IPS-15b (cell line): ENCODE results near the gene PRDM5.

Experiments
- H3K27me3 ChIP-seq: one replicate; pipeline ENCODE4 v1.6.1; 2013; ENCODE audit warnings: low read length; ENCODE audit not compliant: control insufficient read depth, insufficient read depth
- H3K36me3 ChIP-seq: one replicate; pipeline ENCODE4 v1.6.1; 2013; ENCODE audit warnings: low read length; ENCODE audit not compliant: control insufficient read depth, insufficient read depth
- H3K4me1 ChIP-seq: one replicate; pipeline ENCODE4 v1.6.1; 2013; ENCODE audit warnings: mild to moderate bottlenecking, low read length; ENCODE audit not compliant: control insufficient read depth, insufficient read depth
- H3K4me3 ChIP-seq: one replicate; pipeline ENCODE4 v1.5.1; 2013; ENCODE audit warnings: low read depth, low read length
- H3K9ac ChIP-seq: one replicate; pipeline ENCODE4 v1.6.1; 2013; ENCODE audit warnings: low read depth, mild to moderate bottlenecking, low read length
- H3K9me3 ChIP-seq: one replicate; pipeline ENCODE4 v1.6.1; 2013; ENCODE audit warnings: mild to moderate bottlenecking, low read length; ENCODE audit not compliant: control insufficient read depth, insufficient read depth

PRDM5 gene

GRCh38 chr4:120716346-120716745 is 206.2 kb downstream of the PRDM5 start:
- Histone ChIP-seq H3K4me3 (no peak overlapping the region), H3K9me3 (no peaks in the 10 kb centered on the region), H3K27me3 (no peaks in the 10 kb centered on the region), H3K9ac (no peak overlapping the region), H3K36me3 (no peaks in the 10 kb centered on the region), H3K4me1 (peaks cover 1% of the 10 kb centered on the region)

DNA sequence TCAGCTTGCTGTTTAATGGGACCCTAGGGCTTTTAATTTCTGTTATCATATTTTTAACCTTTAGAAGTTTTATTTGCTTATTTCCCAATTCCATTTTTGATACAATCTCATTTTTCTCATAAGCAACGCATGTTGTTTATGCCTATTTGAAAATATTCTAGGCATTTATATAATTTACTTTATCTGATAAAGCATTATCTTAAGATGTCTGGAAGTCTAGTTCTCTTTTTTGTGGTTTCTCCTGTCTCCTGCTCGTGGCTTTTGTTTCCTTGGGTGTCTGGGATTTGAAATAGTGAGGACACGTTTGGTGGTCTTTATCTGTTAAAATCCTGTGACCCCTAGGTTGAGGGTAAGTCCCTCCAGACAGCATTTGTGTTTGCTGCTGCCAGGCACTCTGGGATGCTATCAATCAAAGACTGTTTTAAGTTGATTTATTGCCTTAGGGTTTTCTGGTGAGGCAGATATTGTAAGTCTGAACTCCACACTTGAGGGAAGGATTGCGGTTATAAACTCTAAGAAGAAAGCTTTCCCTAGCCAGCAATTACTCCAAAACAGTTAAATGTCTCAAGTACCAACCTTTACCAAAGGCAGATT is 208.0 kb downstream of the PRDM5 start:
- Histone ChIP-seq H3K9me3 (no peaks in the 10 kb centered on the region), H3K36me3 (no peaks in the 10 kb centered on the region), H3K4me3 (no peak overlapping the region), H3K9ac (no peak overlapping the region), H3K27me3 (no peaks in the 10 kb centered on the region), H3K4me1 (no peaks in the 10 kb centered on the region)

DNA sequence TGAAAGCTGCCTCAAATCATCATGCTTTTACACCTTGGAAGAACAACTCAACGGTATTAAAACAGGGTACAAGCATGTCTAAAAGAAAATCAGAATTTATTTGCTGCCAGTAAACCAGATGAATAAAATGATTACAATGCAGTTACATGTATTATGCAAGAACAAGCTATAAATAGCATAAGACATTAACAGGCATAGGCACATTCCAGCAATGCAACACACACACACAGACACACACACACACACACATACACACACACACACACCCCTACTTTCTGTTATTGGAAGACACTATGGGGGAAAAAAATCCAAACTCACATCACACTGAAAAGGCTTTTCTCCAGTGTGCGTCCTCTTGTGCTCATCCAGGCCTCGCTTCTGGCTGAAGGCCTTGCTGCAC is 212.5 kb downstream of the PRDM5 start:
- Histone ChIP-seq H3K9me3 (no peaks in the 10 kb centered on the region), H3K9ac (no peak overlapping the region), H3K4me3 (no peak overlapping the region)

DNA sequence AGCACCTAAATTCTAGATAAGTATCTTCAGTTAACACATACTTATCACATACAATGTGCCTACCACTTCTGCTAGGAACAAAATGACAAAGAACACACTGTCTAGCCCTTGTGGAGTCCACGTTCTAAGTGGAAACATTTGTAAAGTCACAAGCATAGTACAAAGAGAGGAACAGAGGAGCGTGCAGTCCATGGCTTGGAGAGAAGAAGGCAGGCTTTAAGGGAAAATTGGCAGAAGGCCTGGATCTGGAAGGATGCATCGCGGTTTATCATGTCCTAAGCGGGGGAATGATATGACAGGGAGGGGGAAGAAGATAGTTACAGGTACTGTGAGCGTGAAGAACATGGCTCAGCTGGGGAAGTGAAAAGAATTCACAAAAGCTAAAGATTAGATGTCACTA is 218.0 kb downstream of the PRDM5 start:
- Histone ChIP-seq H3K27me3 (no peaks in the 10 kb centered on the region), H3K4me3 (no peak overlapping the region), H3K4me1 (no peaks in the 10 kb centered on the region), H3K9ac (no peak overlapping the region), H3K36me3 (no peaks in the 10 kb centered on the region), H3K9me3 (no peaks in the 10 kb centered on the region)

More for the DNA sequence above, 212.5 kb downstream of the PRDM5 start:
- H3K36me3 ChIP-seq = no peaks in the 10 kb centered on the region
- no peaks in the 10 kb centered on the region for H3K4me1 ChIP-seq
- H3K27me3 ChIP-seq = no peaks in the 10 kb centered on the region

- no peak overlapping the region for H3K4me3 ChIP-seq
- no peaks in the 10 kb centered on the region for H3K27me3 ChIP-seq
Observed at GRCh38 chr4:120703908-120704307, 218.6 kb downstream of the PRDM5 start.

DNA sequence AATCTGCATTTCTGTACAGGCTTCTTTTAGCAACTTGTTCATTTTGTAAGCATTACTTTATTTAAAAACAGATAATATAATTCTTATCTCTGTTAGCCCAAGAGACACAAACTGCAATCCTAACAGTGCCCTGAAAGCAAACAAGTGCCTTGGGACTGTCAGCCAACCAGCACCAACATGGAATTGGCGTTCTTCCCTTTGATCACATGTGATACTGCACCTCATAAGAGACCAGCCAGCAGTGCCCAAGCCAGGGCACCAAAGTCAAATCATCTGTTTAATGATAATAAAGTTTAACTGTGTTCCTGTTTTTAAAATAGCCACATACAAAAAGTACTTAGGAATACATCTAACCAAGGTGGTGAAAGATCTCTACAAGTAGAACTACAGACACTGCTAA is 223.2 kb downstream of the PRDM5 start:
- Histone ChIP-seq H3K4me3 (no peak overlapping the region), H3K27me3 (no peaks in the 10 kb centered on the region), H3K36me3 (no peaks in the 10 kb centered on the region), H3K9ac (no peak overlapping the region), H3K4me1 (no peaks in the 10 kb centered on the region), H3K9me3 (no peaks in the 10 kb centered on the region)

More at GRCh38 chr4:120703908-120704307, 218.6 kb downstream of the PRDM5 start:
- no peak overlapping the region for H3K9ac ChIP-seq
- H3K36me3 ChIP-seq = no peaks in the 10 kb centered on the region
- H3K4me1 ChIP-seq = no peaks in the 10 kb centered on the region
- no peaks in the 10 kb centered on the region for H3K9me3 ChIP-seq

DNA sequence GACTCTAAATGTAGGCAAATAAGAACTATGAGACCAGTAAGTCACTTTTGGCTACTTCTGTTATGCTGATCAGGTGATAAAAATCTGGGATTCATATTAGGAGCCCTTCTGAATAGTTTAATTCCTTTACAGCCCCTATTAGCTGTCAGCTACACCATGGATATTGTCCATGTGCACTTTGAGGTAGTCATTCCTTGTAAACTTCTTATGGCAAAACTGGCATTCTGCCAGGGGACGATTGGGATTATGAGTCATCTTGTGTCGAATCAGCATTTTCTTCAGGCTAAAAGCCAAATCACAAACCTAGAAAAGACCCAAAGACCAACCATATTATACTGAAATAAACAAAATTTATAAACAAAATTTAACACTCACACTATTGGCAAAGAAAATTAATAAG is 227.6 kb downstream of the PRDM5 start:
- Histone ChIP-seq H3K4me3 (no peak overlapping the region), H3K9me3 (no peaks in the 10 kb centered on the region), H3K4me1 (no peaks in the 10 kb centered on the region), H3K27me3 (no peaks in the 10 kb centered on the region), H3K36me3 (no peaks in the 10 kb centered on the region), H3K9ac (no peak overlapping the region)

- H3K4me1 ChIP-seq = no peaks in the 10 kb centered on the region
- H3K9me3 ChIP-seq = no peaks in the 10 kb centered on the region
- no peaks in the 10 kb centered on the region for H3K36me3 ChIP-seq
- no peaks in the 10 kb centered on the region for H3K27me3 ChIP-seq
- H3K4me3 ChIP-seq = no peak overlapping the region
- H3K9ac ChIP-seq = no peak overlapping the region
Observed at GRCh38 chr4:120693816-120694215, 228.7 kb downstream of the PRDM5 start.

GRCh38 chr4:120692964-120693363 is 229.6 kb downstream of the PRDM5 start:
- H3K36me3 ChIP-seq = no peaks in the 10 kb centered on the region
- no peak overlapping the region for H3K4me3 ChIP-seq
- H3K27me3 ChIP-seq = no peaks in the 10 kb centered on the region
- no peaks in the 10 kb centered on the region for H3K9me3 ChIP-seq
- no peaks in the 10 kb centered on the region for H3K4me1 ChIP-seq
- no peak overlapping the region for H3K9ac ChIP-seq

GRCh38 chr4:120691536-120691935 is 231.0 kb downstream of the PRDM5 start:
- Histone ChIP-seq H3K9me3 (no peaks in the 10 kb centered on the region), H3K27me3 (no peaks in the 10 kb centered on the region), H3K9ac (no peak overlapping the region), H3K4me3 (no peak overlapping the region), H3K4me1 (no peaks in the 10 kb centered on the region), H3K36me3 (no peaks in the 10 kb centered on the region)

DNA sequence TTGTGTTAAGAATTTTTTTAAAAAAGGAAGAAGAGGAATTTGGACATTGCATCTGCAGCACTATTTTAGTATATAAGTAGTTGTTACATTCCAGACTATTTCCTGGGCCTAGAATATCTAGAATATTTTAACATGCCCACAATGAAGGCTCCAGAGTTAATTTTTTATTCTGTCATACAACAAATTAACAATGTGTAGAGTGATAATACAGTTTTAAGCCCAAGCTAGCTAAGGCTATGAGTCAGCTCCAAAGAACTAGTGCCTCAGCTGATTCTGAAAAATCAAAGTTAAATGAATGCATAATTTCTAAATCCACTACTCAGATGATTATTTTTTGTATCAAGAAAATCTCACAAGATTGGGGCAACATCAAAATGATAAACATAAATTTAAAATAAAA is 231.4 kb downstream of the PRDM5 start:
- Histone ChIP-seq H3K4me1 (no peaks in the 10 kb centered on the region), H3K9me3 (no peaks in the 10 kb centered on the region), H3K27me3 (no peaks in the 10 kb centered on the region), H3K4me3 (no peak overlapping the region), H3K9ac (no peak overlapping the region), H3K36me3 (no peaks in the 10 kb centered on the region)

GRCh38 chr4:120688791-120689190 is 233.7 kb downstream of the PRDM5 start:
- H3K4me3 ChIP-seq = no peak overlapping the region
- H3K4me1 ChIP-seq = no peaks in the 10 kb centered on the region
- no peaks in the 10 kb centered on the region for H3K36me3 ChIP-seq
- H3K27me3 ChIP-seq = no peaks in the 10 kb centered on the region
- H3K9ac ChIP-seq = no peak overlapping the region
- H3K9me3 ChIP-seq = no peaks in the 10 kb centered on the region
